HG03457 (cell line): Measurements from ENCODE around the gene FEZF2.

ENCODE experiments used
- ATAC-seq: cut with Tn5 transposase; IDR thresholded peaks from one replicate; pipeline ENCODE4 v1.9.1; 2021; ENCODE audit warnings: moderate number of reproducible peaks; ENCODE audit not compliant: unreplicated experiment

The FEZF2 gene

DNA sequence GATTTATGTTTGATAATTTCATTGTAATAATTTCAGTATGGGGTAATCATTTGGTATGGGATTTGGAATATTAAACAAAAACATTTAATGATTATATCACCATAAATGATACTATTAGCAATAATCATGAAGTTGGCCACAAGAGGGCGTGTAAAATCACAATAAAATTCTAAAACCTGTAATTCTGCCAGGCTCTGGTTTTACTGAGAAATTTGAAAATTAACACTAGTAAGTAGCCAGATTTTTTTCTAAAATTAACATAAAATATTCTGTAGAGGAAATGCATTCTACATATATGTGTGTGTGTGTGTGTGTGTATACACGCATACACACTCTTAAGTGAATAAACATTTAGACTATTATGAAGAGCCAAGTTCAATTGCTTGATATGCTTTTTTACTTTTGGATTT lies 40.5 kb downstream of the FEZF2 start:
- no peak for ATAC-seq

DNA sequence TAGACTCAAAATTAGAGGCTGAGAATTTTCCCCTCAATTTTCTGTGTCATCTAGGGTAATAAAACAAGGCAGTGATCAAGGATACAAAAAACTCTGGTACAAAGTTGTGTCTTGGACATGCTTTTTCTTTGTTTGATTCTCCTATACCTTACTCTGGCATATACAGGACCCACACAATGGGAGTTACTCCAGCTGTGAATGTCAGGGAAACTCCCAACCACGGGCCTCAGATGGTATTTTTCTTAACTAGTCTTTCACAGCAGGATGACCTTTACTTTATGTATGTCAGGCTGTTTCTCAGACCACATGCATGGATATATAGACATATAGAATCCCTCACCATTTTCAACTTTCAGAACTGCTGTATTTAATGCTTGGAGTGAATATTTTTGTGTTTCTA lies 41.3 kb downstream of the FEZF2 start:
- ATAC-seq: no peak

DNA sequence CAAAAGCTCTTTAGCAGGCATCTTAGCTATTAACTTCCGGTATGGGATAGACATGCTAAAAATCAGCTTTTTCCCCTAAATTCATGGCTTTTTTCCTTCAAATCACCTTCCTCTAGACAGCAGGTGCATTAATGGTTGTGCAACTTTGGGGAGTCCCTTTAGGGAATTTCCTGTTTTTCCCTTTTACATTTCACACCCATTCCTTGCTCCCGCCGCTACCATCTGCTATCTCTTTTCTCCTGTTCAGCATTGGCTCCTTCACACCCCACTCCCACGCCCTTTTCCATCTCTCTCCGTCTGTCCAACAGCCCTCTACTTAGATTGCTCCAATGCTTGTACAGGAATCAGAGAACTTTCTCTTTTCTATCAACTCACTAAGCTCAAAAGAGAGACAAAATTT lies 43.4 kb downstream of the FEZF2 start:
- ATAC-seq: no peak

DNA sequence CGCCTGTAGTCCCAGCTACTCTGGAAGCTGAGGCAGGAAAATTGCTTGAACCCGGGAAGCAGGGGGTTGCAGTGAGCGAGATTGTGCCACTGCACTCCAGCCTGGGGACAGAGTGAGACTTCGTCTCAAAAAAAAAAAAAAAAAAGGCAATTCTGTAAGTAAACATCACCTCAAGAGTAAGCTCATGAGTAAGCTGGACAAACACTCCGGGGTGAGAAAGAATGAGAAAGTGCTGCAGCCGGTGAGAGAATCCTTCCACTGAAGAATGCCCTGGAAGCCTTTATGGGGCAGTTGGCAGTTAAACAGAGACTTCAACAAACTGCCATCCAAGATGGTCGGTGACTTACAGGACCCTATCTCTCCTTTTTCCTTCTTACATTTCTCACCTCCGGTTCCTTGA lies 47.5 kb downstream of the FEZF2 start:
- no peak for ATAC-seq

DNA sequence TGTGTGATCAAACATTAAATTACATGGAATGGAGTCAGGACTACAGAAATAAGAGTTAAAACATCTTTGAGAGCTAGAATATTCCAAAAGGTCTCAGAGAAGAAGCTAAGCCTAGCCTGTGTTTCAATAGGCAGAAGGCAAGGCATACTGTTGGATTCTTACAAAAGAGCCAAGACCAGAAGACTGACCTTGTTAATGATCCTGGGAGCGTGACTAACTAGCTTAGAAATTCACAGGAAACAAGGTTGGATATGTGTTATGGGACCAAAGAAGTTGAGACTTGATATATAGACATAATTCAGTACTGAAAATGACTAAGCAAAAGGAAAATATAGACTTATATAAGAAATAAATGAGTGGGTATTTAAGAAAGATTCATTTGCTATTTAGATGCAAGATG lies 50.1 kb downstream of the FEZF2 start:
- ATAC-seq: no peak
